ENCODE results near the gene SLC47A1.

DNA sequence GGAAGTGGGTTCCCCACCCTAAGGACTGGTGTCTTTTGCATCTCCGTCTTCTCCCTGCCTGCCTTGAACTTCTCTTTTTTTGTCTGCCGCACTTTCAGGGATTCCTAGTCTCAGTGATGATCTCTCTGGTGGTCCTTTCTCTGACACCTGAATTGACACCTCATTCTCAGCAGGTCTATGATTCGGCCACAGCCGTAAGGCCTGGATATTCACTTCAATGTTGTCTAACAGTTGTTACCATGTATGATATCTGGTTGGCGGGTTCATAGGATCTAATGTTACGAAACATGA lies 25.1 kb upstream of the SLC47A1 start:
- TF ChIP-seq, protein P1, sequence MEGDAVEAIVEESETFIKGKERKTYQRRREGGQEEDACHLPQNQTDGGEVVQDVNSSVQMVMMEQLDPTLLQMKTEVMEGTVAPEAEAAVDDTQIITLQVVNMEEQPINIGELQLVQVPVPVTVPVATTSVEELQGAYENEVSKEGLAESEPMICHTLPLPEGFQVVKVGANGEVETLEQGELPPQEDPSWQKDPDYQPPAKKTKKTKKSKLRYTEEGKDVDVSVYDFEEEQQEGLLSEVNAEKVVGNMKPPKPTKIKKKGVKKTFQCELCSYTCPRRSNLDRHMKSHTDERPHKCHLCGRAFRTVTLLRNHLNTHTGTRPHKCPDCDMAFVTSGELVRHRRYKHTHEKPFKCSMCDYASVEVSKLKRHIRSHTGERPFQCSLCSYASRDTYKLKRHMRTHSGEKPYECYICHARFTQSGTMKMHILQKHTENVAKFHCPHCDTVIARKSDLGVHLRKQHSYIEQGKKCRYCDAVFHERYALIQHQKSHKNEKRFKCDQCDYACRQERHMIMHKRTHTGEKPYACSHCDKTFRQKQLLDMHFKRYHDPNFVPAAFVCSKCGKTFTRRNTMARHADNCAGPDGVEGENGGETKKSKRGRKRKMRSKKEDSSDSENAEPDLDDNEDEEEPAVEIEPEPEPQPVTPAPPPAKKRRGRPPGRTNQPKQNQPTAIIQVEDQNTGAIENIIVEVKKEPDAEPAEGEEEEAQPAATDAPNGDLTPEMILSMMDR (IDR thresholded peaks at IDR 0.05), result no peak
- TF ChIP-seq POLR2A (IDR thresholded peaks at IDR 0.05), result no peak
